Small intestine (tissue), 7 donors: ENCODE data around the gene MME. TPM values are rescaled to one million over a fixed set of nuclear protein-coding genes. Genes with fewer than 3 reads are reported as not detected.
"Not testable (repeated sequence)": the region's sequence is repeated elsewhere in the genome, so short reads cannot be mapped to it uniquely, and the experiment has no call there.

Experiments
- DNase-seq, 2 donors: peaks; one replicate each; pipeline versions ENCODE4 v3.0.0 to v3.0.0-alpha.2; 2013
- FAIRE-seq: peaks from 2 replicates; lab custom pipeline; 2012; peaks lifted over from hg19 to GRCh38; lab: Jason Lieb, UNC
- H3K27ac ChIP-seq, 3 donors: one replicate each; pipeline ENCODE4 v1.5.1; 2013; ENCODE audit warnings: low read length in 2 of 3, mild to moderate bottlenecking in 2 of 3, control low read depth in 1 of 3, inconsistent platforms in 1 of 3, low read depth in 1 of 3, moderate library complexity in 1 of 3
- H3K27me3 ChIP-seq, 3 donors: one replicate each; pipeline ENCODE4 v1.6.1; 2013; ENCODE audit warnings: low read length in 3 of 3, inconsistent platforms in 1 of 3; ENCODE audit not compliant: control insufficient read depth in 3 of 3, insufficient read depth in 3 of 3
- H3K36me3 ChIP-seq, 3 donors: one replicate each; pipeline ENCODE4 v1.6.1; 2013; ENCODE audit warnings: low read length in 3 of 3, inconsistent platforms in 1 of 3, low read depth in 1 of 3, mild to moderate bottlenecking in 1 of 3, moderate library complexity in 1 of 3; ENCODE audit not compliant: control insufficient read depth in 3 of 3, insufficient read depth in 2 of 3
- H3K4me1 ChIP-seq, 3 donors: one replicate each; pipeline ENCODE4 v1.6.1; 2013; ENCODE audit warnings: low read length in 2 of 3, inconsistent platforms in 1 of 3, low read depth in 1 of 3, mild to moderate bottlenecking in 1 of 3, moderate library complexity in 1 of 3; ENCODE audit not compliant: control insufficient read depth in 3 of 3, insufficient read depth in 2 of 3
- H3K4me3 ChIP-seq, 3 donors: one replicate each; pipeline ENCODE4 v1.5.1; 2013; ENCODE audit warnings: low read length in 3 of 3, control low read depth in 1 of 3, inconsistent platforms in 1 of 3, low read depth in 1 of 3, mild to moderate bottlenecking in 1 of 3, moderate library complexity in 1 of 3
- H3K9me3 ChIP-seq, 2 donors: one replicate each; pipeline ENCODE4 v1.6.1; 2013; ENCODE audit warnings: low read depth in 1 of 2, low read length in 1 of 2; ENCODE audit not compliant: control insufficient read depth in 2 of 2, insufficient read depth in 1 of 2
- WGBS, 3 donors: extraction: QIAGEN DNeasy Blood & Tissue Kit; methylation state at CpG; one replicate each; pipeline ENCODE4 v1.1.7; 2013; 5-methylcytosine and 5-hydroxymethylcytosine counted together
- polyA plus RNA-seq, 4 donors: library from polyadenylated mRNA; stranded (reverse) in 3 of 4; unstranded in 1 of 4; fragments of 200-250 nt in 3 of 4; fragments of 120-200 nt in 1 of 4; gene quantifications; one replicate each; pipeline versions ENCODE4 v1.2.1 to v1.2.3, GENCODE V29; 2013
- donor health status: healthy with polysubstance abuse.
- donor health status: control.
- donor health status: control.
- donor health status: Bipolar disorder and iron deficiency.
- donor health status: healthy.

The MME gene
- polyA plus RNA-seq, 4 donors = 62.1 to 206 (median 132) TPM

DNA sequence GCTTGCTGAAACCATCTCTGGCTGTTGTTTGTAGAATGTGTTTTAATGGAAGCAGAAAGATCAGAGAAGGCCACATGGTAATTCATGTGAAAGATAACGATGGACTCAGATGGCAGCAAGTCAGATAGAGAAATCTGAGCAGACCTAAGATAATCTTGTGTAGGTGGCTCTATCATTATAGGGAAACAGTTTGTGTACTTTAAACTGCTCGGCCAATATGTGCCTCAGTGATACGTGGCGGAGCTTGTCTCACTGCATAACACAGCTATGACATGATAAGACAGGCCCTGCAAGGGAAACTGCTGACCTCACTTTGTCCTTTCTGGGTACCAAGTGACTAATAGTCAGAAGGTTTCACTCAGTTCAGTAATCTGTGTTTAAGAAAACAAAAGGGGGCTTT is 51.0 kb downstream of the MME start:
- peak; percentile 83 to 89 for DNase-seq
- Histone ChIP-seq H3K9me3 (no peaks in the 10 kb centered on the region), H3K4me1 (peaks cover 0 to 25% (median 9%) of the 10 kb centered on the region in 3 donors), H3K36me3 (peaks cover 0 to 10% (median 9%) of the 10 kb centered on the region in 3 donors), H3K4me3 (no peak overlapping the region), H3K27ac (peak overlapping the region in 2 of 3 donors; percentile 55 to 96), H3K27me3 (no peaks in the 10 kb centered on the region)
- FAIRE-seq = no peak
- WGBS, 3 donors = 8 to 45% (median 35%) methylated on average over 4 of the region's 4 CpGs

DNA sequence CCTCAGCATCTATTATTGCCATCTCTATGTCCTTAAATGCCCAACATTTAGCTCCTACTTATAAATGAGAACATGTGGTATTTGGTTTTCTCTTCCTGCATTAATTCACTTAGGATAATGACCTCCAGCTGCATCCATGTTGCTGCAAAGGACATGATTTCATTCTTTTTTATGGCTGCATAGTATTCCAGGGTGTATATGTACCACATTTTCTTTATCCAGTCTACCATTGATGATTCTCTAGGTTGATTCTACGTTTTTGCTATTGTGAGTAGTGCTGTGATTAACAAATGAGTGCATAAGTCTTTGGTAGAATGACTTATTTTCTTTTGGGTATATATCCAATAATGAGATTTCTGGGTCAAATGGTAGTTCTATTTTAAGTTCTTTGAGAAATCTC is 54.2 kb downstream of the MME start:
- not testable (repeated sequence) for H3K27me3 ChIP-seq, FAIRE-seq, H3K9me3 ChIP-seq, H3K27ac ChIP-seq, H3K4me3 ChIP-seq, H3K36me3 ChIP-seq, DNase-seq
- WGBS, 3 donors = 61 to 89% (median 74%) methylated on average over 1 of the region's 1 CpG
- peaks cover 0 to 31% (median 9%) of the 10 kb centered on the region in 3 donors for H3K4me1 ChIP-seq

DNA sequence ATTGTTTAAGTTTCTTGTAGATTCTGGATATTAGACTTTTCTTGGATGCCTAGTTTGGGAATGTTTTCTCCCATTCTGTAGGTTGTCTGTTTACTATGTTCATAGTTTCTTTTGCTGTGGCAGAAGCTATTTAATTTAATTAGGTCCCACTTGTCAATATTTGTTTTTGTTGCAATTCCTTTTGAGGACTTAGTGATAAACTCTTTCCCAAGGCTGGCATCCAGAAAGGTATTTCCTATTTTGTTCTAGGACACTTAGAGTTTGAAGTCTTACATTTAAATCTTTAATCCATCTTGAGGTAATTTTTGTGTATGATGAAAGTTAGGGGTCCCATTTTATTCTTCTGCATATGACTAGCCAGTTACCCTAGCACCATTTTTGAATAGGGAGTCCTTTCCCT is 54.9 kb downstream of the MME start:
- DNase-seq (no peak), FAIRE-seq (no peak)
- Histone ChIP-seq H3K4me1 (peaks cover 0 to 32% (median 8%) of the 10 kb centered on the region in 3 donors), H3K9me3 (no peaks in the 10 kb centered on the region), H3K36me3 (peaks cover 0 to 4% (median 4%) of the 10 kb centered on the region in 3 donors), H3K27ac (no peak overlapping the region), H3K4me3 (no peak overlapping the region), H3K27me3 (no peaks in the 10 kb centered on the region)

DNA sequence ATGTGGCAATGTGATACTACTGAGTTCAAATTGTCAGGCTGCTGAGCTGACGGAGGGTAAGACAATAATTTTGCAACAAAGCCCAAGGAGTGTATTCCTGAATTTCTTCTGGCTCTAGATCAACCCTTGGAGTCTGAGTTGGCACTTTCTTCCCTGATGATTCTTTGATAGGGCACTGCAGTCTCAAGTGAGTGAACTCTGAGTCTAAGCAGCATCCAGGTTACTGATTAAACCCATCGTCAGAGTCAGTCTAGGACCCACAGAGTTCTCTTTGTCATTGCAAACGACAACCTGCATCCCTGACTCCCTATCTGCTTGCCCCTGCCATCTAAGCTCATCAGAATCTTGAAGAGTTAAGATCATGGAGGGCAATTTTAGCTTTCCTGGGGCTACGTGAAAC is 58.6 kb downstream of the MME start:
- FAIRE-seq (no peak), DNase-seq (peak; percentile 84 to 93)
- Histone ChIP-seq H3K27me3 (no peaks in the 10 kb centered on the region), H3K9me3 (no peaks in the 10 kb centered on the region), H3K36me3 (peaks cover 0 to 7% (median 6%) of the 10 kb centered on the region in 3 donors), H3K27ac (peak overlapping the region in 1 of 3 donors; percentile 85), H3K4me3 (no peak overlapping the region), H3K4me1 (peaks cover 0 to 15% (median 2%) of the 10 kb centered on the region in 3 donors)
- WGBS, 3 donors = 26 to 55% (median 39%) methylated on average over 4 of the region's 4 CpGs

DNA sequence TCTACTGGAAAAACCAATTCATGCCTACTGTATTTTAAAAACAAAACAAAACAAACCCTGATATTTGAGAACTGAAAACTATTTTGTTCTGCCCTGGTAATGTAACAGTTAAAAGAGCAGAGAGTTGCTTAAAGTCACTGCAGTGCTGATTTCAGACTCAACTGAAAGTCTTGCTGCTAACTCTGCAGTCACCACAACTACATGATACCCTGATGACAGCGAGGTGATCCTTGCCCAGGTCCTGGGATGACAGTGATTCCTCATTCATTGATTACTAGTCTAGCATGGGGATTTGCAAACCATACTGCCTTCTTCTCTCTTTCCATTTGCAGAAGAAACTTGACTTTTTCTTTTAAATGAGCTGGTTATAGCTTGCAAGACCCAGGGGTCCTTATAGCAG is 67.5 kb downstream of the MME start:
- FAIRE-seq (no peak), DNase-seq (peak; percentile 28 to 51)
- H3K9me3 ChIP-seq = no peaks in the 10 kb centered on the region
- H3K27ac ChIP-seq = peak overlapping the region in 1 of 3 donors; percentile 83
- no peak overlapping the region for H3K4me3 ChIP-seq
- WGBS, 3 donors = 37 to 56% (median 50%) methylated on average over 1 of the region's 1 CpG
- H3K36me3 ChIP-seq = peaks cover 0 to 12% (median 11%) of the 10 kb centered on the region in 3 donors
- H3K4me1 ChIP-seq = peaks cover 0 to 29% (median 5%) of the 10 kb centered on the region in 3 donors
- H3K27me3 ChIP-seq = no peaks in the 10 kb centered on the region

DNA sequence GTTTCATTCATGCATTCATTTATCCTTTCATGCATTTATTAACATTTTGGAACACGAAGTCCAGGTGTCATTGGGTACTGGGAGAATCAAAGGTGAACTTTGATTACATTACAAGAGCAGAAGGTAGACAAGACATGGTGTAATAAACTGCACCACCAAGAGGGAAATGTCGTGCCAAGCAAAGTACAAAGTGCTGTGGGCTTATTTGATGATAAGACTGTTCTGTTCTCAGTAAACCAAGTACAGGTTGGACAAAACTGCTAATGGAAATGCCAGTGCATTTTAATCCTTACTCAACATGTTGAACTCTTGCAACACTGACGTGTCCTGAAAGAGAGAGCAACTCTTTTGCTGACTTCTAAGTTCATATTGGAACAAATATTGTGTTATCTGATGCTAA is 69.4 kb downstream of the MME start:
- peaks cover 0 to 16% (median 10%) of the 10 kb centered on the region in 3 donors for H3K36me3 ChIP-seq
- H3K4me1 ChIP-seq = peaks cover 0 to 29% (median 3%) of the 10 kb centered on the region in 3 donors
- H3K9me3 ChIP-seq = no peaks in the 10 kb centered on the region
- H3K4me3 ChIP-seq = no peak overlapping the region
- H3K27ac ChIP-seq = peak overlapping the region in 1 of 3 donors; percentile 83
- DNase-seq = peak; percentile 87 to 98
- 10 to 49% (median 23%) methylated on average over 3 of the region's 3 CpGs for WGBS, 3 donors
- H3K27me3 ChIP-seq = no peaks in the 10 kb centered on the region
- peak; percentile 93 for FAIRE-seq

DNA sequence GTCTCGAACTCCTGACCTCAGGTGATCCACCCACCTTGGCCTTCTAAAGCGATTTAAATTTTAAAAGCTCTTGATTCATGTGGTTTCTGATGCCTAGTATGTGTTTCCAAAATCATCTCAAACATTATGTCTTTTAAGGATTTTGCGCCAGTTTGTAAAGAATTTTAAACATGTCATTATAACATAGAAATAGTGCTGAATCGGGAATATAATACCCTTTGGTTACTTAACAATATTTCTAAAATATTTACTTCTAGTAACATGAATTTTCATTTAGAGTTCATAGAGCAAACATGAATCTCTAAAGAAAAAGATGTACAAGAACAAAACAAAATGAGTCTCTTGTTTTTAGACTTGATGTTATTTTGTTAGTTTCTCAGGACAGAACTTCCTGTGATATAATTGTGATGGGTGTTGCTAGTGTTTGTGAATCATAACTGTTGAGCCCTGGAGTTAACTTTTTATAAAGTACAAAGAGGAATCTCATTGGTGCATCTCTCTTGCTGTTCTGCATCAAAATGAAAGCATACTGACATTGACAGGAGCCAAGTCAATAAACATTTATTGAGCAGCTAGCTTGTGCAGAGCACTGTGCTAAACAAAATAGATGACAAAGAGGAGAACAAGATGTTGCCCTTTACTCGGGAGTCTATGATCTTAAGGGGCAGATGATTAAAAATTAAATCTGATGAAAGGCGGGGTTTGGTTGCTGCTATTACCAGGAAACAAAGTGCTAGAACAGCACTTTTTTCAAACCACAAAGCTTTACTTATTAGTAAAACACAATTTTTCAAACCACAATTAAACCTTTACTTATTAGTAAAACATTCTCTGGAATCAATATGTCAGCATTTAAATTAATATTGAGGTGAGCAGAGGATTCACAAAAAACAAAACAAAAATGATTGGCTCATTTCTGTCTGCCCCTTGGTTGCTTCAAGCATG is 73.4 kb downstream of the MME start:
- Histone ChIP-seq H3K4me1 (peaks cover 0 to 13% (median 0%) of the 10 kb centered on the region in 3 donors), H3K27ac (no peak overlapping the region), H3K4me3 (no peak overlapping the region), H3K36me3 (peaks cover 0 to 12% (median 8%) of the 10 kb centered on the region in 3 donors), H3K27me3 (no peaks in the 10 kb centered on the region), H3K9me3 (no peaks in the 10 kb centered on the region)
- FAIRE-seq (no peak), DNase-seq (peak in 1 of 2 donors; percentile 40)
- 74 to 79% (median 75%) methylated on average over 6 of the region's 6 CpGs for WGBS, 3 donors

DNA sequence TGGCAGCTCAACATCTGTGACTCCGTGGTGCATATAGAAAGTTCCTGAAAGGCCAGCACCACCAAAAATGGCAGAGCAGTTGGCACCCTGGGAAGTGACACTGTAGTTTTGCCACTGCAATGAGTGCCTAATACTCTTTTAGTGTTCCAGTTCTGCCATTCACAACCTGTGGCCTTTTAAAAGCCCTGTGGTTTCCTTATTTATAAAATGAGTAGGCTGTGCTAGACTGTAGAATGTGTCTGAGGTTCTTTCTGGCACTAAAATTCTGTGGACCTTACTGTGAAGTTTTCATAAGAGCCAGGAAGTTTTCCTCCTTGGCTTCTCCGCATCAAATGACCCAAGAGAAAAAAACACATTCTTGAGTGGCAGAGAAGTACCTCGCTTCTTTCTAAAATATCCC is 74.1 kb downstream of the MME start:
- 84 to 95% (median 89%) methylated on average over 3 of the region's 3 CpGs for WGBS, 3 donors
- Histone ChIP-seq H3K36me3 (peaks cover 0 to 12% (median 8%) of the 10 kb centered on the region in 3 donors), H3K27ac (no peak overlapping the region), H3K4me3 (no peak overlapping the region), H3K4me1 (peaks cover 0 to 6% (median 0%) of the 10 kb centered on the region in 3 donors), H3K27me3 (no peaks in the 10 kb centered on the region), H3K9me3 (no peaks in the 10 kb centered on the region)
- FAIRE-seq (no peak), DNase-seq (no peak)
